ENCODE results near the gene ASPG.

ASPG gene

DNA sequence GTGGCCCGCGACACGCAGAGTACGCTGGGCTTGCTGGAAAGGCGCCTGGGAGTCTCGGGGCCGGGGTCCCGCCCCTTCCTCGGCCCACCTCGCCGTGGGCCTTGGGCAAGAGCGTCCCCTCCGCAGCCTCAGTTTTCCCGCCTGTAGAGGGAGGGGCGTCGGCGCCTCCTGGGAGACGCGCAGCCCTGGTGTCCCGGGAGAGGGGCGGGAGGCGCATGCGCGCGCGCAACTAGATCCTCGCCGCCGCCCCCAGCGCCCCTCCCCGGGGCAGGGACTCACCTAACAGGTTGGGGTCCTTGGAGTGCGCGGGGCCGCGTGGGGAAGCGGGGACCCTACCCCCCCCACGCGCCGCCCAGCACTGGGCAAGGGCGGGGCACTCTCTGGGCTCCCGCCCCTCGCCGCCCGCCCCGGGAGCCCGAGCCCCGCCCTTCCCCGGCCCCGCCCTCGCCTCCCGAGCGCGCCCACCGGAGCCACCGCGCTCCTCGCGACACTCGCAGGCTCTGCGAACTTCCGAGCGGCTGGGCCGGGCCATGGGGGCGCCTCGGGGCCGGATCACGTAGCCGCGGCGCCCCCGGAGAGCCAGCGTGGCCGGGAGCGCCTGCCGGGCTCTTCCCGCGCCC, 52.7 kb downstream of the ASPG start, which contains the start of gene KIF26A:
TSS of gene KIF26A (plus strand) at position 490 of the 620 bp plus-strand sequence. CDS start 136 bp downstream, outside the sequence.
- peak; percentile 35 for DNase-seq

GRCh38 chr14:104138718-104139459, 53.4 kb downstream of the ASPG start:
- DNase-seq: peak; percentile 33

- peak; percentile 28 for DNase-seq
Measured at GRCh38 chr14:104139460-104140212, 54.1 kb downstream of the ASPG start.

GRCh38 chr14:104140213-104140462, 54.6 kb downstream of the ASPG start:
- DNase-seq: no peak

- DNase-seq: peak; percentile 26
Measured at GRCh38 chr14:104140463-104141331, 55.2 kb downstream of the ASPG start.

GRCh38 chr14:104141621-104142091, 56.2 kb downstream of the ASPG start:
- peak; percentile 24 for DNase-seq

DNA sequence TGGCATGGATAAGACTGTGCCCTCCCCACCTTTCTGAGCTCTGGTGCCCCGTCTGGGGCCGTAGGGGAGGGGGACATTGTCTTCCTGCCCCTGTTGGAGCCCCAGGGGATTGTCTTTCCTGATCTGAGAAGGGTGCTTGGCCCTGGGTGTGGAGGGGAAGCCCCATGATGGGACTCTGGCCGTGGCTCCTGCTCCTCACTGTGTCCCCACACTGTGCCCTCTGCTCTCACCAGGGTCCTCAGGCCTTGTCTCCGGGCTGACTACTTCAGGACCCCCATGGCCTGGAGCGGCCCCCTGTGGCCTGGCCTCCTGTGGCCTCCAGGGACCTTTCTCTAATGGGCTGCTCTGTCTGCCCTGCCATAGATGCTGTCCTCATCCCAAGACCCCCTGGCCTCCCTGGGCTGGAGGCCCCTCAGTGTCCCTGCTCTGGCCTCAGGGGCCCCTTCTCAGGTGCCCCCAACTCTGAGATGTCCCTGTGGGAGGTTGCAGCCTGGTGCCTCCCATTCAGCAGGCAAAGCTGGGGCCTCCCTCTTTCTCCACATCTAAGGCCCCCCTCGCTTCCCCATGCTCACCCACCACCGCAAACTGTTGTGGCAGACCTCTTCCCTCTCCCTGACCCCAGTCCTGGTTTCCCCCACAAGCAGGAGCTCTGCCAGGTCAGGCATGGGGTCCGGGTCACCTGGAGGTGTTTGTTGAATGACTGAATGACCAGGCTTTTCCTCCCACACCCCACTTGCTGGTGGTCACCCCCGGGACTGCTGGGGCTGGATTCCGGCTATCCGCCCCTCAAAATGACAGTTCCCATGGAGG, 56.8 kb downstream of the ASPG start:
- peak; percentile 23 for DNase-seq

DNA sequence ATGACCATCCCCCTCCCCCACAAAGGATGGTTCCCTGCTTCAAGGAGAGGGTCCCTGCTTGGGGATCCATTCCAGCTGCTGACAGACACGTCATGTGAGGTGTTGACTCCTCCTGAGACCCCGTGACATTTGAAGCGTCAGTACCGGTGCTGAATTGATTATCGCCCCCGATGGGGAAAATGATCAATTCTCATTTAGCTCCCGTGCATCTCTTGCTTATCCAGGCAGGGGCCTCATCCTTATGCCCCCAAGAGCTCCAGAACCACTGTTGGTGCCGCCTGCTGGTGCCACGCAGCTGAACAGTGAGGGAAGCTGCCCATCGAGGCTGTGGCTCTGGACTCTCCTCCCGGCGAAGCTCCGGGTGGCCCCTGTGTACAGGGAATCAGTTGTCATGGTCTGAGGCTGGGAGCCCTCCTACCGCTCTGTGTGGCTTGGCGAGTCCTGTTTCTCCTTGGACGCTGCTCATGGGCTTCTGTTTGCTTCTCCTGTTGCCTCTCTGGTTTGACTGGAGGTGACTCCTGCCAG, 57.5 kb downstream of the ASPG start:
- DNase-seq: no peak

DNA sequence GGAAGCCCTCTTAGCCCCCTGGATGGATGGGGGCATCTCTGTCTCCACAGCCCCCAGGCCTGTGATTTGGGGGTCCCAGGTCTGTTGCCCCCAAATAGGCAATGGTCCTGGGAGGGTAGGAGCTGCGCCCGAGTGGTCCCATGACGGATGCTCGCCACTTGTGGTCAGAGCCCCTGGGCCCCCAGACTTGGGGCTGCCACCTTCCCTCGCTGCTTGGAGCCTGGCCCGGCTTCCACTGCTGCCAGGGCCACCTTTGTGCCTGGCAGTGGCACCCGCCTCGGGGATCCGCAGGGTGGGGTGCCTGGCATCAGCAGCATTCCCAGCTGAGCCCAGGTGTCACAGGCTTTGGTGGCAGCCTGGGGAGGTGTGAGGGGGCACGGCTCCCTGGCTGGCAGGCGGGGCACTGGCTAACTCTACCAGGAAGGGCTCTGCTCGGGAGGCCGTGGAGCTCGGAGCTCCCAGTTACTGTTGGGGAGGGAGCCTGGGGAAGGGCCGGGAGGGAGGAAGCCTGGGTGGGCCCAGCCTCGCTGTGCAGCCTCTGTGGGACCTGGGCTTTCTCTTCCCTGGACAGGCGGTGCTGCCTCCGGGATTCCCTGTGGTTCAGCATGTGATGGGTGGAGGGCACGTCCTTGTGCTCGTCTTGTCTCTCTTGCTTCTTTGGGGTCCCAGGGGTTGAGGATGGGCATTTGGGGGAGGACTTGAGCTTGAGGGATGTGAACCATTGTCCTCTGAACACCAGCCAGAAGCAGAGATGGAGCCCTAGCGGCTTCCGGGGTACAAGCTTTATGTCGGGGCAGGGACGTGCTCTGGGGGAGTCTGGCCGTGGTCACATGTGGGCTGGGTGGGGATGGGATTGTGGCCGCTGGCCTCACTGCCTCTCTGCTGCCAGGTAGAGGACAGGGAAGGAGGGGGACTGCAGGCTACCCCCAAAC, 58.3 kb downstream of the ASPG start:
- peak; percentile 18 for DNase-seq

DNA sequence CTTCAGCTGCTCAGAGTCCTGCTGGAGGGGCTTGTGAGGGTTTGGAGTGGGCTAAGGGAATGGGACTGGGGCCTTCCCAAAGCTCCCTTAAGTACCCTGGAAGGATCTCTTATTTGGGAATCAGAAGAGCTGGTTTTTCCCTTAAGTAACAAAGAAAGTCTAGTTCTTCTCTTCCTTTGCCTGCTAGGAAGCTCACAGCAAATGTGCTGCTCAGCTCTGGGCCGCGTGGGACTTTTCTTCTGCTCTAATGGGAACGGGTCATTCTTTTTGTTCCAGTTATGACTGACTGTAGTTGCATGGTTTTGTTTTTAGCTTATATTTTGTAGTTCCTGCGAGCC, 58.9 kb downstream of the ASPG start:
- no peak for DNase-seq

- peak; percentile 20 for DNase-seq
Measured at GRCh38 chr14:104144911-104145825, 59.7 kb downstream of the ASPG start.

DNA sequence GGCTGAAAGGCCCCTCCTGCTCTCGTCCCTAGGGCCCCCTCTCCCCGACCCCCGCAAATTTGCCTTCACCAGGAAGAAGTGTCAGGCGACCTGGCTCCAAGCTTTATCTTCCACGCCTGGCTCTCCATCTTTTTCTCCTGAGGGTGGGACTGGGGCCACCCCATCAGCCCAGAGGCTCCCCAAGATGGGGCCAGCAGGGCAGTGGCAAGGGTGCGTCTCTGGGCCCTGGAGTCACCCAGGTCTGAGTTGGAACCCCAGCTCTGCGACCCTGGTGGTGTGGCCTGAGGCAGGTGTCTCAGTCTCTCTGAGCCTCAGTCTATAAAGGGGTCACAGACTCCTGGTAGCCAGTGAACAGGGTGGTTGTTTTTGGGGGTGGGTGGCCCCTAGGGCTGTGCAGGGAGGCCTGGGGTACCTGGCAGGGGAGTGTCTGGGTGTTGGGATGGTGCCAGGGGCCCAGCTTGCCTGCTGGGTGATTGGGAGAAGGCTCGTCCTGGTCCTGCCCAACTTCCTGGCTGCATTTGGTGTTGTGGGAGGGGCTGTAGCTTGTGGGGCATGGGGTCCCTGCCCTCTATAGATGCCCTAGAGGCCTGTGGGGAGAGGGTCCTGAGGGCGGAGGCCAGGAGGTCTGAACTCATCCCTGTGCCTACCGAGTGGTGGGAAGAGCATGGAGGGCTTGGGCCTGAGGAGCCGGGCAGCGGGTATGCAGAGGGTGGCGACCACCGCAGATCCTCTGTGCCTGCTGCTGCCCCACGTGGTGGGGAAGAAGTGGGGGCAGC, 60.5 kb downstream of the ASPG start:
- peak; percentile 11 for DNase-seq

DNA sequence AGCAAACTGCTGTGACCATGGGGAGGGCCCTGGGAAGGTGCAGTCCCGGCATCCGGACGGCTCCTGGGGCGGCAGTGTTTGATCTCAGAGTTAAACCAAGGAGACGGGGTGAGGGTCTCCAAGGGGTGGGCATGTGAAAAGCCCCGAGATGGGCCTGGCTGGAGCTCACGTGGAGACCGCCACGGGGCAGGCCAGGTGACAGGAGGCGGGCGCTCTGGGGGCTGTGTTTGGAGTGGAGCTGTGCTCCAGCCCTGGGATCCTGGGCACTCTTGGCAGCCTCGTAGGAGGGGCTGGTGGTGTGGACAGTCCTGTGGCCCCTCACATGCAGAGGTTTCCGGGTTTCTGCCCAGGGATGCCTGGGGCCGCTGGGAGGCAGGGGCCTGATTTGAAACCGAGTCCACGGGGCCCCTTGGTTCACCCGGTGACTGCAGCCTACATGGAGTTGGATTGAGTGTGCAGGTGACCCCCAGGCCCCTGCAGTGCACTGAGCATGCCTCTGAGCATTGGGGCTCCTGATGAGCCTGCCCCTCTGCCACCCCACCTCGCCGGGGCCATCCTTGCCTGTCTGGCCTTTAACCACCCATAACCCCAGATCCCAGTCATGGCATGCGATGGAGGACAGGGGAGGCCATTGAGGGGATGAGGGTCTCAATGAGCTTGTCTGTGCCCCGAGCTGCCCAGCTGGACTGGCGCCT, 61.3 kb downstream of the ASPG start:
- peak; percentile 21 for DNase-seq

- no peak for DNase-seq
Measured at GRCh38 chr14:104147346-104148125, 62.0 kb downstream of the ASPG start.

GRCh38 chr14:104148433-104149277, 63.2 kb downstream of the ASPG start:
- DNase-seq: no peak

DNA sequence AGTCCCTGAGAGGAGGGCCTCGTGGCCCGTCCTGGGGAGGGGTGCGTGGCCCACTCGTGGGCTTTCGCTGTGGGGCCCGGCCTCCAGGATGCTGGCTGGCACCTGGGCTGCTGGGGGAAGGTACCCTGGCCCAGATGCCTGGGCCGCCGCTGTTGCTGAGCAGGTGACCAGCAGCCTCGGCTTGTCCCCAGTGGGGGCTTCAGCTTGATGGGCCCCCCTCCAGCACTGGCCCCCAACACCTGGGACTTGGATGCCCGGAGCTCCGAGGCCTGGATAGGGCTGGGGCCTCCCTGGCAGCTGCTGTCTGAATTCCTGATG, 63.7 kb downstream of the ASPG start:
- no peak for DNase-seq
